Ovary (tissue), 9 donors: Measurements from ENCODE around the gene ZC3H7A. TPM values are rescaled to one million over a fixed set of nuclear protein-coding genes. Genes with fewer than 3 reads are reported as not detected.

Experiments
- DNase-seq, 5 donors: peaks; one replicate each; pipeline ENCODE4 v3.0.0-alpha.2; 2019 to 2020
- H3K27ac ChIP-seq, 2 donors: fragments of 200-600 bp; one replicate each; pipeline versions ENCODE4 v1.5.1 to v1.8.0; 2019 to 2022
- H3K27me3 ChIP-seq: fragments of 200-600 bp; one replicate; pipeline ENCODE4 v1.8.0; 2022
- H3K36me3 ChIP-seq: fragments of 200-600 bp; sonication (generic); one replicate; pipeline ENCODE4 v1.5.1; 2019
- H3K4me1 ChIP-seq: one replicate; pipeline ENCODE4 v1.8.1; 2013; ENCODE audit warnings: mild to moderate bottlenecking, moderate library complexity; ENCODE audit not compliant: insufficient read depth
- H3K4me3 ChIP-seq: fragments of 200-600 bp; sonication (generic); one replicate; pipeline ENCODE4 v1.5.1; 2017
- H3K9me3 ChIP-seq, 2 donors: fragments of 200-600 bp in 1 of 2; sonication (generic) in 1 of 2; one replicate each; pipeline versions ENCODE4 v1.5.1 to v1.8.1; 2013 to 2019; ENCODE audit warnings: mild to moderate bottlenecking in 1 of 2, moderate library complexity in 1 of 2
- EP300 ChIP-seq: sonication (generic); formaldehyde crosslinking; IDR thresholded peaks from one replicate; pipeline ENCODE4 v1.6.1; 2017; ENCODE audit warnings: antibody characterized with exemption
- POLR2A ChIP-seq: fragments of 450-650 bp; IDR thresholded peaks from one replicate; pipeline ENCODE4 v1.6.1; 2017; ENCODE audit warnings: antibody characterized with exemption, mild to moderate bottlenecking, moderate library complexity
- whole genome bisulfite sequencing, 3 donors: extraction: QIAGEN DNeasy Blood & Tissue Kit in 1 of 3; methylation state at CpG; one replicate each; pipeline versions ENCODE4 v1.1.5 to v1.1.7; 2013 to 2017; 5-methylcytosine and 5-hydroxymethylcytosine counted together
- intact Hi-C, 4 donors: fragments of 100-400 bp; cut with DNase I; formaldehyde crosslinking; loops; one replicate each; pipeline versions ENCODE4 v1.11.0 to v1.15.1; 2022 to 2023
- polyA plus RNA-seq, 2 donors: library from polyadenylated mRNA; stranded (reverse); fragments of 200-250 nt in 1 of 2; fragments of 350-450 nt in 1 of 2; fragmentation: Illumina TruSeq in 1 of 2; extraction: RNeasy Lipid Tissue Mini Kit (QIAGEN cat#74804) in 1 of 2; gene quantifications; one replicate each; pipeline ENCODE4 v1.2.3, GENCODE V29; 2013 to 2014
- total RNA-seq, 7 donors: library from RNA; depleted of rRNA in 2 of 7; stranded (reverse); fragments of >200 nt in 2 of 7; fragmentation: NEBNext Ultra II Directional in 3 of 7; extraction: Animal tissue kit (Norgen Biotek cat#: 25700) in 3 of 7; gene quantifications; one replicate each; pipeline versions ENCODE4 v1.1.0 to v1.2.4, GENCODE V29; 2016 to 2023
- TF ChIP-seq, protein P1 (sequence below), 3 donors: fragments of 450-650 bp in 2 of 3; fragments of 200-600 bp in 1 of 3; IDR thresholded peaks; one replicate each; pipeline versions ENCODE4 v1.5.1 to v1.8.0; 2016 to 2022; ENCODE audit warnings: antibody characterized with exemption in 3 of 3, mild to moderate bottlenecking in 1 of 3
- donor health status: DM: no; HTN: no; CAD: no; lungs with moderate emphysema.
- donor health status: DM: no; HTN: no; CAD: no.
- donor health status: Bipolar disorder and iron deficiency.
- donor health status: DM: yes; HTN: yes; CAD: no.
- donor health status: DM: no; HTN: no; CAD: no.
- donor health status: DM: yes; HTN: yes; CAD: no.

The ZC3H7A gene
- total and polyA plus RNA-seq, 9 donors: 34.9 to 60.9 (median 50.7) TPM

GRCh38 chr16:11738742-11739544, 58.1 kb downstream of the ZC3H7A start:
- DNase-seq: no peak
- WGBS, 3 donors: 87 to 91% (median 88%) methylated on average over 15 of the region's 15 CpGs
- Histone ChIP-seq H3K27me3 (no peaks in the 10 kb centered on the region), H3K4me3 (no peak overlapping the region), H3K4me1 (peaks cover 24% of the 10 kb centered on the region), H3K9me3 (no peaks in the 10 kb centered on the region), H3K27ac (no peak overlapping the region), H3K36me3 (no peaks in the 10 kb centered on the region)
- intact Hi-C loops: no loop called here
- no peak for TF ChIP-seq EP300
- TF ChIP-seq, protein P1, sequence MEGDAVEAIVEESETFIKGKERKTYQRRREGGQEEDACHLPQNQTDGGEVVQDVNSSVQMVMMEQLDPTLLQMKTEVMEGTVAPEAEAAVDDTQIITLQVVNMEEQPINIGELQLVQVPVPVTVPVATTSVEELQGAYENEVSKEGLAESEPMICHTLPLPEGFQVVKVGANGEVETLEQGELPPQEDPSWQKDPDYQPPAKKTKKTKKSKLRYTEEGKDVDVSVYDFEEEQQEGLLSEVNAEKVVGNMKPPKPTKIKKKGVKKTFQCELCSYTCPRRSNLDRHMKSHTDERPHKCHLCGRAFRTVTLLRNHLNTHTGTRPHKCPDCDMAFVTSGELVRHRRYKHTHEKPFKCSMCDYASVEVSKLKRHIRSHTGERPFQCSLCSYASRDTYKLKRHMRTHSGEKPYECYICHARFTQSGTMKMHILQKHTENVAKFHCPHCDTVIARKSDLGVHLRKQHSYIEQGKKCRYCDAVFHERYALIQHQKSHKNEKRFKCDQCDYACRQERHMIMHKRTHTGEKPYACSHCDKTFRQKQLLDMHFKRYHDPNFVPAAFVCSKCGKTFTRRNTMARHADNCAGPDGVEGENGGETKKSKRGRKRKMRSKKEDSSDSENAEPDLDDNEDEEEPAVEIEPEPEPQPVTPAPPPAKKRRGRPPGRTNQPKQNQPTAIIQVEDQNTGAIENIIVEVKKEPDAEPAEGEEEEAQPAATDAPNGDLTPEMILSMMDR (IDR thresholded peaks at IDR 0.05): no peak
- TF ChIP-seq POLR2A: no peak

- 75 to 77% (median 76%) methylated on average over 8 of the region's 8 CpGs for WGBS, 3 donors
- Histone ChIP-seq H3K27me3 (no peaks in the 10 kb centered on the region), H3K4me3 (no peak overlapping the region), H3K9me3 (no peaks in the 10 kb centered on the region), H3K36me3 (no peaks in the 10 kb centered on the region), H3K27ac (no peak overlapping the region), H3K4me1 (peaks cover 22% of the 10 kb centered on the region)
- DNase-seq: no peak
- TF ChIP-seq, protein P1 (IDR thresholded peaks at IDR 0.05): no peak
- no peak for TF ChIP-seq EP300
- TF ChIP-seq POLR2A: no peak
- intact Hi-C loops: no loop called here
These were observed 59.3 kb downstream of the ZC3H7A start for GRCh38 chr16:11737713-11738112.

GRCh38 chr16:11736903-11737302, 60.2 kb downstream of the ZC3H7A start:
- Histone ChIP-seq H3K4me1 (peaks cover 22% of the 10 kb centered on the region), H3K36me3 (no peaks in the 10 kb centered on the region), H3K4me3 (no peak overlapping the region), H3K9me3 (no peaks in the 10 kb centered on the region), H3K27me3 (no peaks in the 10 kb centered on the region), H3K27ac (no peak overlapping the region)
- DNase-seq: no peak
- TF ChIP-seq POLR2A: no peak
- TF ChIP-seq, protein P1 (IDR thresholded peaks at IDR 0.05): no peak
- no peak for TF ChIP-seq EP300
- 53 to 71% (median 55%) methylated on average over 6 of the region's 6 CpGs for WGBS, 3 donors
- intact Hi-C loops: no loop called here

DNA sequence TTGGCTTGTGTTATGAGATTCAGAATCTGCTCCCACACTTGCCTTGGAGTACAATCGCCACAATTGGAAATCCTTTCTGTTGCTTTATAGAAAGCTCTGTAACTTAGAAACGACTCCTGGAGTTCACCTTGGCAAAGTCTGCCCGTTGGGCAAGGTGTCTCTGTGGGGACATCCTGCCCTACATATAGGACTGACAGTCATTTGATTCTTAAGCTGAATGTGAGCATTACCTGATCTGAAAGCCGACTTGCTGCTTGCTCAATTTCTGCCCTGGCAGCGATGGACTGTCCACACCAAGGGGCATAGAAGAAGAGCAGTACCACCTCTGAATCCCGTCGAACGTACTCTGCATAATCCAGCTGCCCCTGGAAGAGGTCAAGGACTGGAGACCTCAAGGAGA, 61.3 kb downstream of the ZC3H7A start:
- H3K4me1 ChIP-seq: peaks cover 20% of the 10 kb centered on the region
- WGBS, 3 donors: 45 to 52% (median 50%) methylated on average over 8 of the region's 8 CpGs

More for the DNA sequence above, 61.3 kb downstream of the ZC3H7A start:
- Histone ChIP-seq H3K9me3 (no peaks in the 10 kb centered on the region), H3K4me3 (no peak overlapping the region), H3K27ac (no peak overlapping the region), H3K36me3 (no peaks in the 10 kb centered on the region), H3K27me3 (no peaks in the 10 kb centered on the region)
- TF ChIP-seq POLR2A: no peak
- TF ChIP-seq, protein P1 (IDR thresholded peaks at IDR 0.05): no peak
- no peak for TF ChIP-seq EP300
- intact Hi-C loops: no loop called here
- no peak for DNase-seq
